Measurements from ENCODE around the gene AK5.

The AK5 gene

DNA sequence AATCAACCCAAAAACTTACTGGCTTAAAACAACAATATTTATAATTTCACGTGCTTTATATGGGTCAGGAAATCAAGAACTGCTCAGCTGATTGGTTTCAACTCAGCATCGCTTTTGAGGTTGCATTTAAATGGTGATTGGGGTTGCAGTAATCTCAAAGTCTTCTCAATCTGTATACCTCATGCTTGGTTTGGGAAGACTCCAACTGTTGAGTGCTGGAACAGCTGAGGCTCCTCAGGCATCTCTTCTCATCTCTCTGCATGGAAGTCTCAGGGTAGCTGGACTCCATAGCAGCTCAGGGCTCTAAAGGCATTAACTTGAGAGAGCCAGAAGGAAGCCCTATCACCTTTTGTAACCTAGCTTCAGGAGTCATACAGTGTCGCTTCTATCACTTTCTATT lies 35.1 kb downstream of the AK5 start:
- Histone ChIP-seq H3K9me3 (replicated peaks; ENCODE audit: insufficient read depth, low read length) (no peaks in the 10 kb centered on the region), H3K27me3 (replicated peaks; ENCODE audit: insufficient read depth, low read length) (no peaks in the 10 kb centered on the region), H4K20me1 (ENCODE audit: insufficient read depth, low read length) (no peaks in the 10 kb centered on the region), H3K4me3 (ENCODE audit: low read length) (no peak overlapping the region), H3F3A (ENCODE audit: insufficient read depth, low read length) (no peaks in the 10 kb centered on the region), H3K9ac (ENCODE audit: low read length) (no peak overlapping the region), H3K27ac (ENCODE audit: low read length) (no peak overlapping the region), H3K79me2 (ENCODE audit: low read length) (no peaks in the 10 kb centered on the region), H3K4me2 (ENCODE audit: low read depth, low read length) (no peak overlapping the region), H3K36me3 (replicated peaks; ENCODE audit: insufficient read depth, low read length) (no peaks in the 10 kb centered on the region), H3K9me2 (replicated peaks; ENCODE audit: insufficient read depth, low read length) (no peaks in the 10 kb centered on the region), H3K4me1 (ENCODE audit: low read length) (no peaks in the 10 kb centered on the region), H2AFZ (ENCODE audit: low read length) (no peak overlapping the region)
- no peak for DNase-seq
- TF ChIP-seq EZH2 (optimal IDR thresholded peaks at IDR 0.05; ENCODE audit: low read depth, low read length) (no peak), EZH2phosphoT487 (IDR thresholded peaks at IDR 0.05; ENCODE audit: low read length) (no peak)
- TF ChIP-seq, protein P1, sequence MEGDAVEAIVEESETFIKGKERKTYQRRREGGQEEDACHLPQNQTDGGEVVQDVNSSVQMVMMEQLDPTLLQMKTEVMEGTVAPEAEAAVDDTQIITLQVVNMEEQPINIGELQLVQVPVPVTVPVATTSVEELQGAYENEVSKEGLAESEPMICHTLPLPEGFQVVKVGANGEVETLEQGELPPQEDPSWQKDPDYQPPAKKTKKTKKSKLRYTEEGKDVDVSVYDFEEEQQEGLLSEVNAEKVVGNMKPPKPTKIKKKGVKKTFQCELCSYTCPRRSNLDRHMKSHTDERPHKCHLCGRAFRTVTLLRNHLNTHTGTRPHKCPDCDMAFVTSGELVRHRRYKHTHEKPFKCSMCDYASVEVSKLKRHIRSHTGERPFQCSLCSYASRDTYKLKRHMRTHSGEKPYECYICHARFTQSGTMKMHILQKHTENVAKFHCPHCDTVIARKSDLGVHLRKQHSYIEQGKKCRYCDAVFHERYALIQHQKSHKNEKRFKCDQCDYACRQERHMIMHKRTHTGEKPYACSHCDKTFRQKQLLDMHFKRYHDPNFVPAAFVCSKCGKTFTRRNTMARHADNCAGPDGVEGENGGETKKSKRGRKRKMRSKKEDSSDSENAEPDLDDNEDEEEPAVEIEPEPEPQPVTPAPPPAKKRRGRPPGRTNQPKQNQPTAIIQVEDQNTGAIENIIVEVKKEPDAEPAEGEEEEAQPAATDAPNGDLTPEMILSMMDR (IDR thresholded peaks at IDR 0.05; ENCODE audit: low read length) = no peak

DNA sequence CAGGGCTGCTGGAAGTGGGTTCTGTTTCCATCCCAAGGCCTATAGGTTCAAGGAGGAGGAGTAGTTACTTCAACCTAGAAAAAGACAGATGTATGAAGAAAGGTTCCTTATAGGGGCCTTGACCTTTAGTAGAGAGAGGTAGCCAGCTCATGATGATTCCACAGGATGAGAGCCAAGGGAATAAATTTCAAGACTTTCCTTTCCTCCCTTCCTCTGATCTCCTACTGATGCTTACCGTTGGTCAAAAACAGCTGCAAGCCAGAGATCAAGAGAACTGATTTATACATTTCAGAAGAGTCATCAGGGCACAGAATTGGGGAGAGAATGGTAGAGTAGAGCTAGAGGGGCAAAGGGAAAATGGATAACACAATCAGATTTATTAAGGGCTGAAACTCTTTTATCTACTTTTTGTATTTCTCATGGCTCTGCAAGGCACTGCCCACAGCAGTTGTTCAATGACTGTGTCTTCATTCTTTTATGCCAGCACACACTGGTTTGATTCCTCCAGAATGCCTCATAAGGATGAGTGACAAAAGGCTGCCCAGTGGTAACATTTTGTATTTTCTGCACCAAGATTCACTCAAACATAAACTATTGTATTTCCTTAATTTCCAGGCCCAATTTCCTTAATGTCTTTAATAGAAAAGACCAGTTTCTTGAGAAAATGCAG lies 37.4 kb downstream of the AK5 start:
- Histone ChIP-seq H3K27me3 (replicated peaks; ENCODE audit: insufficient read depth, low read length) (no peaks in the 10 kb centered on the region), H3K36me3 (replicated peaks; ENCODE audit: insufficient read depth, low read length) (no peaks in the 10 kb centered on the region), H3K4me2 (ENCODE audit: low read depth, low read length) (no peak overlapping the region), H3K9me3 (replicated peaks; ENCODE audit: insufficient read depth, low read length) (no peaks in the 10 kb centered on the region), H3K9ac (ENCODE audit: low read length) (no peak overlapping the region), H3K4me3 (ENCODE audit: low read length) (no peak overlapping the region), H3K79me2 (ENCODE audit: low read length) (no peaks in the 10 kb centered on the region), H3K27ac (ENCODE audit: low read length) (no peak overlapping the region), H2AFZ (ENCODE audit: low read length) (no peak overlapping the region), H3K9me2 (replicated peaks; ENCODE audit: insufficient read depth, low read length) (no peaks in the 10 kb centered on the region), H4K20me1 (ENCODE audit: insufficient read depth, low read length) (no peaks in the 10 kb centered on the region), H3K4me1 (ENCODE audit: low read length) (no peaks in the 10 kb centered on the region), H3F3A (ENCODE audit: insufficient read depth, low read length) (no peaks in the 10 kb centered on the region)
- DNase-seq = no peak
- TF ChIP-seq EZH2phosphoT487 (IDR thresholded peaks at IDR 0.05; ENCODE audit: low read length) (no peak), EZH2 (optimal IDR thresholded peaks at IDR 0.05; ENCODE audit: low read depth, low read length) (no peak)
- TF ChIP-seq, protein P1 (IDR thresholded peaks at IDR 0.05; ENCODE audit: low read length) = no peak

DNA sequence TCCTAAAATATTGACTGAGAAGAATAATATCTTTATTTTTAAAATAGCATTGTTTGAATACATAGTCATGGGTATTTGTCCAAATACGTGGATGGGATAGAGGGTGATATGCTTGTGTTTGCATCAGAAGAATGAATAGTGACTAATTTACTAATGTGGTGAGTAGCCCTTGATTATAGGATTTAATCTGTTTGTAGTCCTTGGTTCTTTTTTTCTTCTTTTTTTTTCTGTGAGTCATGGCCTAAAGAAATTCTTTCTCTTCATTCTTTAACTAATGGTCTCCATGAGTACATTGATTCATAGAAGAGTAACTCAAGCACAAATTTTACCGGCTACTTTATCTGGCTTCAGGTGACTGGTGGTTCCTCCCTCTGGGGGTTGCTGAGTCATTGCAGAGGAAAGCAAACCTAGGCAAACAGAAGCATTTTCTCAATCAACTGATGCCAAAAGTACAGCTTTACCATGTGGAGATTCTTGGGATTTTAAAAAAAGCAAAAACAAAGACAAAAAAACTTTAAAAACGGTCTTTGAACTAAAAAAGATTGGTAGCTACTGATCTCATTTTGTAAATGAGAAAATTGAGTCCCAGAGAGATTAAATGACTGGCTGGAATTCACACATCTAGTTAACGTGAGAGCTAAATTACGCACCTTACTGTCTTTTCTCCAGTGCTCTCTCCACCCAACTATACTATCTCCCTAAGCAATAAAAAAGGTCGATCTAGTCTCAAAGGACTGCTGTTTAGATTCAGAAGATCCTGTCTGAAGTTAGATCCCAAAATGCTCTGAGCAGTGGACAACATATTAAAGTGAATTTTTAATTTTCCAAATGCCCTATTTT lies 40.5 kb downstream of the AK5 start:
- TF ChIP-seq EZH2 (optimal IDR thresholded peaks at IDR 0.05; ENCODE audit: low read depth, low read length) (no peak), EZH2phosphoT487 (IDR thresholded peaks at IDR 0.05; ENCODE audit: low read length) (no peak)
- TF ChIP-seq, protein P1 (IDR thresholded peaks at IDR 0.05; ENCODE audit: low read length) = no peak
- no peak overlapping the region for H3K27ac ChIP-seq (ENCODE audit: low read length)
- H3K4me3 ChIP-seq (ENCODE audit: low read length) = no peak overlapping the region
- H3K4me2 ChIP-seq (ENCODE audit: low read depth, low read length) = no peak overlapping the region
- H3K27me3 ChIP-seq (replicated peaks; ENCODE audit: insufficient read depth, low read length) = no peaks in the 10 kb centered on the region
- no peaks in the 10 kb centered on the region for H3K4me1 ChIP-seq (ENCODE audit: low read length)
- H3F3A ChIP-seq (ENCODE audit: insufficient read depth, low read length) = no peaks in the 10 kb centered on the region
- H3K9me3 ChIP-seq (replicated peaks; ENCODE audit: insufficient read depth, low read length) = no peaks in the 10 kb centered on the region
- H2AFZ ChIP-seq (ENCODE audit: low read length) = no peak overlapping the region
- no peak for DNase-seq
- H3K9me2 ChIP-seq (replicated peaks; ENCODE audit: insufficient read depth, low read length) = no peaks in the 10 kb centered on the region
- no peaks in the 10 kb centered on the region for H3K36me3 ChIP-seq (replicated peaks; ENCODE audit: insufficient read depth, low read length)
- no peaks in the 10 kb centered on the region for H3K79me2 ChIP-seq (ENCODE audit: low read length)
- no peak overlapping the region for H3K9ac ChIP-seq (ENCODE audit: low read length)
- H4K20me1 ChIP-seq (ENCODE audit: insufficient read depth, low read length) = no peaks in the 10 kb centered on the region

Measured in MM.1S (cell line).